Colonic mucosa (tissue), 4 donors: Measurements from ENCODE around the gene B4GALNT3. TPM values are rescaled to one million over a fixed set of nuclear protein-coding genes. Genes with fewer than 3 reads are reported as not detected.

ENCODE experiments used
- DNase-seq: peaks from one replicate; pipeline ENCODE4 v3.0.0-alpha.2; 2020
- H3K27ac ChIP-seq: fragments of 200-600 bp; one replicate; pipeline ENCODE4 v1.8.0; 2021
- H3K27me3 ChIP-seq: fragments of 200-600 bp; one replicate; pipeline ENCODE4 v1.8.0; 2021
- H3K36me3 ChIP-seq: fragments of 200-600 bp; one replicate; pipeline ENCODE4 v1.8.0; 2021
- H3K4me1 ChIP-seq: fragments of 200-600 bp; one replicate; pipeline ENCODE4 v1.8.0; 2021; ENCODE audit warnings: mild to moderate bottlenecking
- H3K4me3 ChIP-seq: fragments of 200-600 bp; one replicate; pipeline ENCODE4 v1.8.0; 2021
- H3K9ac ChIP-seq, 2 donors: one replicate each; pipeline ENCODE4 v1.7.0; 2013; ENCODE audit warnings: control low read depth in 2 of 2, low read depth in 2 of 2, low read length in 2 of 2
- H3K9me3 ChIP-seq: fragments of 200-600 bp; one replicate; pipeline ENCODE4 v1.8.0; 2021
- CTCF ChIP-seq: fragments of 200-600 bp; IDR thresholded peaks from one replicate; pipeline ENCODE4 v1.8.0; 2022; ENCODE audit warnings: antibody characterized with exemption, mild to moderate bottlenecking
- intact Hi-C: fragments of 100-400 bp; cut with DNase I; formaldehyde crosslinking; loops from one replicate; pipeline ENCODE4 v1.14.1; 2022
- total RNA-seq, 2 donors: library from RNA; stranded (reverse); fragmentation: NEBNext Ultra II Directional in 1 of 2; extraction: Animal tissue kit (Norgen Biotek cat#: 25700) in 1 of 2; gene quantifications; one replicate each; pipeline ENCODE4 v1.2.1, GENCODE V29; 2021
- donor health status: healthy.
- donor health status: DM: no; HTN: no; CAD: no.
- donor health status: DM: no; HTN: no; CAD: no.

Gene B4GALNT3
- total RNA-seq, 2 donors from 2014 or later: 73.7 to 84.0 TPM

- H3K9me3 ChIP-seq: no peaks in the 10 kb centered on the region
- H3K36me3 ChIP-seq: no peaks in the 10 kb centered on the region
- no peaks in the 10 kb centered on the region for H3K27me3 ChIP-seq
- H3K4me1 ChIP-seq: peaks cover 3% of the 10 kb centered on the region
- H3K9ac ChIP-seq: no peak overlapping the region
- H3K27ac ChIP-seq: no peak overlapping the region
- intact Hi-C loops: no loop called here
- no peak for TF ChIP-seq CTCF
- DNase-seq: peak; percentile 61
- no peak overlapping the region for H3K4me3 ChIP-seq
Measured at GRCh38 chr12:468671-469389, 9.1 kb downstream of the B4GALNT3 start.

- Histone ChIP-seq H3K4me3 (no peak overlapping the region), H3K27me3 (no peaks in the 10 kb centered on the region), H3K27ac (no peak overlapping the region), H3K9ac (no peak overlapping the region), H3K36me3 (no peaks in the 10 kb centered on the region), H3K4me1 (peaks cover 3% of the 10 kb centered on the region), H3K9me3 (no peaks in the 10 kb centered on the region)
- DNase-seq: no peak
- TF ChIP-seq CTCF: no peak
- intact Hi-C loops: no loop called here
Measured at GRCh38 chr12:470133-470532, 10.4 kb downstream of the B4GALNT3 start.

GRCh38 chr12:473198-473597 lies 13.5 kb downstream of the B4GALNT3 start:
- Histone ChIP-seq H3K4me1 (peaks cover 2% of the 10 kb centered on the region), H3K4me3 (no peak overlapping the region), H3K36me3 (no peaks in the 10 kb centered on the region), H3K9me3 (no peaks in the 10 kb centered on the region), H3K9ac (no peak overlapping the region), H3K27me3 (no peaks in the 10 kb centered on the region), H3K27ac (no peak overlapping the region)
- TF ChIP-seq CTCF: no peak
- intact Hi-C loops: no loop called here
- no peak for DNase-seq

GRCh38 chr12:473863-474577 lies 14.3 kb downstream of the B4GALNT3 start:
- Histone ChIP-seq H3K27ac (no peak overlapping the region), H3K4me3 (no peak overlapping the region), H3K4me1 (no peaks in the 10 kb centered on the region), H3K9me3 (no peaks in the 10 kb centered on the region), H3K9ac (no peak overlapping the region), H3K27me3 (no peaks in the 10 kb centered on the region), H3K36me3 (no peaks in the 10 kb centered on the region)
- no peak for TF ChIP-seq CTCF
- intact Hi-C loops: no loop called here
- DNase-seq: no peak

- TF ChIP-seq CTCF: no peak
- Histone ChIP-seq H3K27ac (no peak overlapping the region), H3K27me3 (no peaks in the 10 kb centered on the region), H3K4me3 (no peak overlapping the region), H3K36me3 (no peaks in the 10 kb centered on the region), H3K4me1 (no peaks in the 10 kb centered on the region), H3K9ac (no peak overlapping the region), H3K9me3 (no peaks in the 10 kb centered on the region)
- intact Hi-C loops: no loop called here
- no peak for DNase-seq
Measured at GRCh38 chr12:475286-475685, 15.5 kb downstream of the B4GALNT3 start.
